ENCODE results near the gene RHAG. TPM values are rescaled to one million over a fixed set of nuclear protein-coding genes. Genes with fewer than 3 reads are reported as not detected.

The RHAG gene
- total RNA-seq, 1 experiment from 2014 or later, result 0.23 TPM

DNA sequence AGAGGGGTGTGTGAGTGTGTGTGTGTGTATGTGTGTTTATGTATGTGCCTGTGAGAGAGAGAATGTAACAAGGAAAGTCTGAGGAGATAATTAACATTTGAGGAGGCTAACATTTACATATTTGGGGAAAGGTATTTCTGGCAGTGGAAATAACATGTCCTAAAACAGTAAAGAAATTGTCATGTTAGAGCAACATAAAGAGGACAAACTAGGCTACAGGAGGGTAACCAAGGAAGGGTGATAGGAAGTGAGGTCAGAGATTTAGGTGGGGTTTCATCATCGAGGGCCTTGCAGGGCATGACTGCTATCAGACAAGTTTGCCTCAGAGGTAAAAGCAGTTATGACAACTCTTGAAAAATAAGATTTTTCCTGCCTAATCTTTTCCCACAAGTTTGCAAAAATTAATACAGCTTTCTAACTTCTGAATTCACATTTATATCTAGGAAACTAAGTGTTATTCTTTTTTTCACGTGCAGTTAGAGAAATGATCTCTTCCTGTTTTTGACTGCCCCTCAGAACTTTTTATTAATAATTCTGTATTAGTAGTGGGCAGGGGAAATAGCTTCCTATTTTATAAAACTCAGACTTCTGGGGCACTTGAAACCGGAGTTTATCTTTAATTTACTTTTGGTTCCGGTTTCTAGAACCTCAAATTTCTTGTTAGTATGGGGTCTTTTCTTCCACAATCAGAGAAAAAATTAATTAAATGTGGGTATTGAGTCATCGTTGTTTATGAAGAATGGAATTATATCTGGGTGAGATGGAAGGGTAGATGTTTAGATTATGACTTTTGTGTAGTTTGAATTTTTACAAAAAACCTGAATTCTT lies 30.5 kb upstream of the RHAG start:
- Histone ChIP-seq H3K4me1 (ENCODE audit: control insufficient read depth, insufficient read depth, low read length) (no peaks in the 10 kb centered on the region), H3K4me3 (ENCODE audit: low read depth in 2 of 2, low read length in 2 of 2) (no peak overlapping the region), H3K9me3 (ENCODE audit: control insufficient read depth, insufficient read depth, low read depth, low read length) (no peaks in the 10 kb centered on the region), H3K27ac (ENCODE audit: low read length) (no peak overlapping the region), H3K36me3 (ENCODE audit: control insufficient read depth, insufficient read depth, low read length) (no peaks in the 10 kb centered on the region), H3K27me3 (ENCODE audit: control insufficient read depth, insufficient read depth, low read length) (no peaks in the 10 kb centered on the region)
- ATAC-seq (no peak), DNase-seq (ENCODE audit: low read depth, low spot score) (no peak)
- ChIA-PET POLR2A (no interaction called here), CTCF (no interaction called here)
- BruUV-seq (replicated peaks), result no TSS peak
- no peak for TF ChIP-seq SIN3A (IDR thresholded peaks at IDR 0.05; ENCODE audit: borderline replicate concordance, insufficient read depth, low read depth, low read length)
- no peak for TF ChIP-seq TCF7L2 (IDR thresholded peaks at IDR 0.05; ENCODE audit: low read depth, low read length)
- TF ChIP-seq, protein P1, sequence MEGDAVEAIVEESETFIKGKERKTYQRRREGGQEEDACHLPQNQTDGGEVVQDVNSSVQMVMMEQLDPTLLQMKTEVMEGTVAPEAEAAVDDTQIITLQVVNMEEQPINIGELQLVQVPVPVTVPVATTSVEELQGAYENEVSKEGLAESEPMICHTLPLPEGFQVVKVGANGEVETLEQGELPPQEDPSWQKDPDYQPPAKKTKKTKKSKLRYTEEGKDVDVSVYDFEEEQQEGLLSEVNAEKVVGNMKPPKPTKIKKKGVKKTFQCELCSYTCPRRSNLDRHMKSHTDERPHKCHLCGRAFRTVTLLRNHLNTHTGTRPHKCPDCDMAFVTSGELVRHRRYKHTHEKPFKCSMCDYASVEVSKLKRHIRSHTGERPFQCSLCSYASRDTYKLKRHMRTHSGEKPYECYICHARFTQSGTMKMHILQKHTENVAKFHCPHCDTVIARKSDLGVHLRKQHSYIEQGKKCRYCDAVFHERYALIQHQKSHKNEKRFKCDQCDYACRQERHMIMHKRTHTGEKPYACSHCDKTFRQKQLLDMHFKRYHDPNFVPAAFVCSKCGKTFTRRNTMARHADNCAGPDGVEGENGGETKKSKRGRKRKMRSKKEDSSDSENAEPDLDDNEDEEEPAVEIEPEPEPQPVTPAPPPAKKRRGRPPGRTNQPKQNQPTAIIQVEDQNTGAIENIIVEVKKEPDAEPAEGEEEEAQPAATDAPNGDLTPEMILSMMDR (IDR thresholded peaks at IDR 0.05), result no peak
- no peak for TF ChIP-seq REST (IDR thresholded peaks at IDR 0.05; ENCODE audit: insufficient read depth in 1 of 2, low read depth in 2 of 2, low read length in 1 of 2)
- TF ChIP-seq POLR2AphosphoS5 (IDR thresholded peaks at IDR 0.05; ENCODE audit: low read depth, low read length), result no peak
- in situ Hi-C loops (cut with HindIII; ENCODE audit: low pct_unique_long_range_greater_than_20kb, low sequenced_read_pairs), result no loop called here
- intact Hi-C loops (cut with micrococcal nuclease; ENCODE audit: unreplicated experiment), result no loop called here

- in situ Hi-C loops (cut with HindIII; ENCODE audit: low pct_unique_long_range_greater_than_20kb, low sequenced_read_pairs), result no loop called here
- POLR2A ChIA-PET, result no interaction called here
- intact Hi-C loops (cut with micrococcal nuclease; ENCODE audit: unreplicated experiment), result no loop called here
- Histone ChIP-seq H3K4me1 (ENCODE audit: control insufficient read depth, insufficient read depth, low read length) (no peaks in the 10 kb centered on the region), H3K27me3 (ENCODE audit: control insufficient read depth, insufficient read depth, low read length) (no peaks in the 10 kb centered on the region), H3K9me3 (ENCODE audit: control insufficient read depth, insufficient read depth, low read depth, low read length) (no peaks in the 10 kb centered on the region), H3K4me3 (ENCODE audit: low read depth in 2 of 2, low read length in 2 of 2) (no peak overlapping the region), H3K27ac (ENCODE audit: low read length) (no peak overlapping the region), H3K36me3 (ENCODE audit: control insufficient read depth, insufficient read depth, low read length) (no peaks in the 10 kb centered on the region)
- DNase-seq (ENCODE audit: low read depth, low spot score), result no peak
- no peak for ATAC-seq
- TF ChIP-seq POLR2AphosphoS5 (IDR thresholded peaks at IDR 0.05; ENCODE audit: low read depth, low read length) (no peak), REST (IDR thresholded peaks at IDR 0.05; ENCODE audit: insufficient read depth in 1 of 2, low read depth in 2 of 2, low read length in 1 of 2) (no peak), SIN3A (IDR thresholded peaks at IDR 0.05; ENCODE audit: borderline replicate concordance, insufficient read depth, low read depth, low read length) (no peak), TCF7L2 (IDR thresholded peaks at IDR 0.05; ENCODE audit: low read depth, low read length) (no peak)
- TF ChIP-seq, protein P1 (IDR thresholded peaks at IDR 0.05), result no peak
- no TSS peak for BruUV-seq (replicated peaks)
- CTCF ChIA-PET, result no interaction called here
Observed at GRCh38 chr6:49666480-49666879, 29.8 kb upstream of the RHAG start.
